Tibial nerve (tissue), 4 donors: ENCODE measurements around the gene VEGFD. TPM values are rescaled to one million over a fixed set of nuclear protein-coding genes. Genes with fewer than 3 reads are reported as not detected.

ENCODE experiments used
- DNase-seq, 2 donors: peaks; one replicate each; pipeline ENCODE4 v3.0.0-alpha.2; 2019; ENCODE audit warnings: low spot score in 2 of 2
- H3K27ac ChIP-seq, 4 donors: fragments of 200-600 bp; sonication (generic) in 3 of 4; one replicate each; pipeline ENCODE4 v1.5.1; 2017 to 2019; ENCODE audit warnings: mild to moderate bottlenecking in 1 of 4
- H3K27me3 ChIP-seq, 2 donors: fragments of 200-600 bp; sonication (generic) in 1 of 2; one replicate each; pipeline versions ENCODE4 v1.5.1 to v1.6.0; 2017 to 2019
- H3K36me3 ChIP-seq, 3 donors: fragments of 200-600 bp; sonication (generic); one replicate each; pipeline ENCODE4 v1.5.1; 2018 to 2019
- H3K4me1 ChIP-seq, 4 donors: fragments of 200-600 bp; sonication (generic) in 3 of 4; one replicate each; pipeline ENCODE4 v1.5.1; 2017 to 2019
- H3K4me3 ChIP-seq, 4 donors: fragments of 200-600 bp; sonication (generic) in 3 of 4; one replicate each; pipeline ENCODE4 v1.5.1; 2017 to 2019; ENCODE audit warnings: mild to moderate bottlenecking in 1 of 4, moderate library complexity in 1 of 4
- H3K9me3 ChIP-seq, 4 donors: fragments of 200-600 bp; sonication (generic) in 3 of 4; one replicate each; pipeline ENCODE4 v1.5.1; 2017 to 2019
- EP300 ChIP-seq, 2 donors: sonication (generic); formaldehyde crosslinking; IDR thresholded peaks; one replicate each; pipeline ENCODE4 v1.6.1; 2017; ENCODE audit warnings: antibody characterized with exemption in 2 of 2, mild to moderate bottlenecking in 1 of 2
- POLR2A ChIP-seq, 2 donors: fragments of 450-650 bp; IDR thresholded peaks; one replicate each; pipeline ENCODE4 v1.6.1; 2017; ENCODE audit warnings: antibody characterized with exemption in 2 of 2, mild to moderate bottlenecking in 2 of 2, moderate library complexity in 2 of 2
- WGBS, 2 donors: methylation state at CpG; one replicate each; pipeline ENCODE4 v1.1.5; 2018; 5-methylcytosine and 5-hydroxymethylcytosine counted together
- total RNA-seq, 4 donors: library from RNA; depleted of rRNA; stranded (reverse); fragments of >200 nt; gene quantifications; one replicate each; pipeline ENCODE4 v1.1.0, GENCODE V29; 2016
- TF ChIP-seq, protein P1 (sequence below), 5 experiments: fragments of 200-600 bp in 3 of 5; fragments of 450-650 bp in 2 of 5; sonication (generic) in 3 of 5; IDR thresholded peaks; one replicate each; pipeline ENCODE4 v1.5.1; 2016 to 2019; ENCODE audit warnings: antibody characterized with exemption in 5 of 5, mild to moderate bottlenecking in 3 of 5, moderate library complexity in 2 of 5

Gene VEGFD
- total RNA-seq, 4 donors from 2014 or later = 1.5 to 5.0 (median 1.8) TPM

DNA sequence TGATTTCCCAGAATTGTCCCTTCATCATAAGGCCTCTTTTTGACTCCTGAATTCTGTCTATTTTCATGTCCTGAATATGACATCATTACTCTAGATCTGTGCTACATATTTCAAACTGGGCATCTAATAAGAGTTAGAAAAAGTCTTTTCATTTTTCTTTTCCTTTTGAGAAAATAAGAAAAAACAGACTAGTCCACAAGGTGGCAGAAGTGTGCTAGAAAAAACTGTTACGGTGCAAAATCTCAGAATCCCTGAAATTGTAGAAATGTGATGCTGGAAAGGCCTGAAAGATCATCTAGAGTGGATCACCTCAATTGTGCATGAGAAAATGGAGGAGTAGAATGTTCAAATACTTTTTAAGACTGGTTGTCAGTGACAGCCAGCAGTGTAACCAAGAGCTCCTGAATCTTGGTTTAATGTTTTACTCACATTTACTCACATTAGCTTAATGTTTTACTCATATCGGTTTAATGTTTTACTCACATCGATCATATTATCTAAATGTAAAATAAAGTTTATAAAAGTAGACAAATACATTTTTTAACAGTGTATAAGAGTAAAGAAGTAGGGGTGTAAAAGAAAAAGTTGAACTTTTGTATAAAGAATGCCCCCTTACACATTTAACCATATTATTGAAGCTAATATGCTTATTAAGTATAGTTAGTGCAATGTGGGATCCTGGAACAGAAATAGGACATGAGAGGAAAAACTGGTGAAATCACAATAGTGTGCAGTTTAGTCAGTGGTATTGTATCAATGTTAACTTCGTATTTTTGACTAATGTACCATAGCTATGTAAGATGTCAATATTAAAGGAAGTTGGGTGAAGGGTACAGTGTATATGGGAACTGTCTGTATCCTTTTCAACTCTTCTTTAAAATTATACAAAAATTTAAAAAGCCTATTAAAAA lies 84.0 kb downstream of the VEGFD start:
- Histone ChIP-seq H3K9me3 (no peaks in the 10 kb centered on the region), H3K27ac (peak overlapping the region in 2 of 4 donors; percentile 29 to 30), H3K27me3 (peaks cover 0 to 2% of the 10 kb centered on the region in 2 donors), H3K4me1 (no peaks in the 10 kb centered on the region), H3K36me3 (no peaks in the 10 kb centered on the region), H3K4me3 (no peak overlapping the region)
- no peak for DNase-seq
- 61 to 68% methylated on average over 4 of the region's 4 CpGs for WGBS, 2 donors
- TF ChIP-seq, protein P1, sequence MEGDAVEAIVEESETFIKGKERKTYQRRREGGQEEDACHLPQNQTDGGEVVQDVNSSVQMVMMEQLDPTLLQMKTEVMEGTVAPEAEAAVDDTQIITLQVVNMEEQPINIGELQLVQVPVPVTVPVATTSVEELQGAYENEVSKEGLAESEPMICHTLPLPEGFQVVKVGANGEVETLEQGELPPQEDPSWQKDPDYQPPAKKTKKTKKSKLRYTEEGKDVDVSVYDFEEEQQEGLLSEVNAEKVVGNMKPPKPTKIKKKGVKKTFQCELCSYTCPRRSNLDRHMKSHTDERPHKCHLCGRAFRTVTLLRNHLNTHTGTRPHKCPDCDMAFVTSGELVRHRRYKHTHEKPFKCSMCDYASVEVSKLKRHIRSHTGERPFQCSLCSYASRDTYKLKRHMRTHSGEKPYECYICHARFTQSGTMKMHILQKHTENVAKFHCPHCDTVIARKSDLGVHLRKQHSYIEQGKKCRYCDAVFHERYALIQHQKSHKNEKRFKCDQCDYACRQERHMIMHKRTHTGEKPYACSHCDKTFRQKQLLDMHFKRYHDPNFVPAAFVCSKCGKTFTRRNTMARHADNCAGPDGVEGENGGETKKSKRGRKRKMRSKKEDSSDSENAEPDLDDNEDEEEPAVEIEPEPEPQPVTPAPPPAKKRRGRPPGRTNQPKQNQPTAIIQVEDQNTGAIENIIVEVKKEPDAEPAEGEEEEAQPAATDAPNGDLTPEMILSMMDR (IDR thresholded peaks at IDR 0.05) = peak; percentile 24 to 58 (median 38)
- no peak for TF ChIP-seq POLR2A (IDR thresholded peaks at IDR 0.05)

DNA sequence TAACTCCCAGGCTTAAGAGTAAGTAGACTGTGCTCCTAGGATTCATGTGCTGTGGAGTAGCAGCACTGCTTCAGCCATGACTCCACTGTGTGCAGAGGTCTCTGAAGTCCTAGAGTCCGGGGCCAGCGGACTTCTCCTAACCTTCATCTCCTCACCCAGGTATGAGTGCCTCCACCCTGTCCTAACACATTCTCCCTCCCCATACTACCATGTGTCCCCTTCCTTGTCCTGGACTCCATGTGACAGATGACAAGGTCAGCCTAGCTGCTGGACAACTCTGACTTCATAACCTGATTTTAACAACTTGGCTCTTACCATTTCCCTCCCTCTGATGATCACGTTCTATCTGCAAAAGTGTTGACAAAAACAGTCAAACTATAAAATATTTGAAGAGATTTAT lies 85.4 kb downstream of the VEGFD start:
- TF ChIP-seq EP300 (IDR thresholded peaks at IDR 0.05) = no peak
- TF ChIP-seq, protein P1 (IDR thresholded peaks at IDR 0.05) = no peak
- no peak for TF ChIP-seq POLR2A (IDR thresholded peaks at IDR 0.05)
- 55 to 86% methylated on average over 1 to 3 of the region's 3 CpGs for WGBS, 2 donors
- H3K4me1 ChIP-seq = no peaks in the 10 kb centered on the region
- no peak overlapping the region for H3K4me3 ChIP-seq
- H3K36me3 ChIP-seq = no peaks in the 10 kb centered on the region
- no peak for DNase-seq
- no peaks in the 10 kb centered on the region for H3K27me3 ChIP-seq
- H3K27ac ChIP-seq = peak overlapping the region in 2 of 4 donors; percentile 29 to 30
- H3K9me3 ChIP-seq = no peaks in the 10 kb centered on the region

DNA sequence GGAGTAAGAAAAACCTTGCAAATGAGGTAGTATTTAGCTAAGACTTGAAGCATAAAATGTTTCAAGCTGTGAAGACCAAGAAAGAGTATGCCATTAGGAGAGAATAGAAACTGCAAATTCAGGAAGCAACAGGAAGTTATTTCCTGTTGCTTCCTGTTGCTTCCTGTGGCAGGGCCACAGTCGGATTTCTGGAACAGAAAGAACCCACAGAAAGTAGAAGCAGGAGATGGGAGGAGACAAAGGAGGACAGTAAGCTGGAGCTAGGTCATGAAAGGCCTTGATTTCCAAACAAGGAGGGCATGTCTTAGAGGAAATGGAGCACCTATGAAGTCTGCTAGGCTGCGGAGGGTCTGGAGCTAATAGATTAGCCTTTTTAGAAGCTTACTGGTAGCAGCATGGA lies 86.0 kb downstream of the VEGFD start:
- H3K27ac ChIP-seq = peak overlapping the region in 1 of 4 donors; percentile 30
- no peak overlapping the region for H3K4me3 ChIP-seq
- H3K4me1 ChIP-seq = no peaks in the 10 kb centered on the region
- TF ChIP-seq EP300 (IDR thresholded peaks at IDR 0.05) = peak in 1 of 2 donors; percentile 26
- TF ChIP-seq, protein P1 (IDR thresholded peaks at IDR 0.05) = no peak
- H3K36me3 ChIP-seq = no peaks in the 10 kb centered on the region
- H3K27me3 ChIP-seq = no peaks in the 10 kb centered on the region
- no peak for DNase-seq
- no peaks in the 10 kb centered on the region for H3K9me3 ChIP-seq
- WGBS, 2 donors = 41 to 45% methylated on average over 2 of the region's 2 CpGs

Other genes with a start within 250 kb of the VEGFD start
- gene ASB9, start 114.3 kb downstream of the VEGFD start, total RNA-seq = 1 to 10 TPM in 3 of 4 donors, under 1 TPM in 1; 0.87 to 3.9 (median 1.1) TPM
- not detected for gene ASB11, start 68.8 kb downstream of the VEGFD start, total RNA-seq
- 1 to 10 TPM; 5.1 to 9.8 (median 7.9) TPM for gene PIGA, start 48.9 kb downstream of the VEGFD start, total RNA-seq
- 10 to 100 TPM; 10.6 to 27.6 (median 23.4) TPM for gene PIR, start 108.9 kb upstream of the VEGFD start, total RNA-seq
- 1 to 10 TPM; 1.8 to 5.9 (median 3.4) TPM for gene BMX, start 116.4 kb upstream of the VEGFD start, total RNA-seq
- gene ACE2, start 216.5 kb upstream of the VEGFD start, total RNA-seq = 1 to 10 TPM in 2 of 4 donors, under 1 TPM in 2; 0.30 to 1.1 (median 0.92) TPM